Measurements from ENCODE around the gene HAS3.

Gene HAS3

DNA sequence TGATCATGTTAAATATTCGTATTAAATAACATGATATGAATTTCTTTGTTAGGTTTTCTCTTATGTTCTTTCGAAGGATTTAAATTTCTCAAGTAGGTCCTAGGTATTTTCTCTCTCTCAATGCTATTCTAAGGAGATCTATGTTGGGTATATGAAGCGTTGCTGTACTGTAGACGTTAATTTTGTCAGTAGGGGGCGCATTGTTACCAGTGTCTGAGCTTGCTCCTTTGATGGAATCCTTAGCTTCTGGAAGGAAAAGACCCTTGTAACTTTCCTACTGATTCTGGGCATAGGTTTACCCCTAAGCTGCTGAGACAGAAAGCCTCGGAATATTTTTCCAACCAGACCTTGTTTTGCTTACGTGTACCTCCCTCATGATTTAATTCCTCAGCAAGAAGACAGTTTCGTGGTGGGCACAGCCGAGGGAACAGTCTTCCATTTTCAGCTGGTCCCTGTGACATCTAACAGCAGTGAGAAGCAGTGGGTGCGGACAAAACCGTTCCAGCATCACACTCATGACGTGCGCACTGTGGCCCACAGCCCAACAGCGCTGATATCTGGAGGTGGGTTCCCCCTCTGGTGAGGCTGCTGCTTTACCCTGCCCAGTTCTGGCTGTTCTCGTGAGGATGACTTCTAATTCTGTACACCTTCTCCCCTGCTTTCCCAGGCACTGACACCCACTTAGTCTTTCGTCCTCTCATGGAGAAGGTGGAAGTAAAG is 44.9 kb downstream of the HAS3 start:
- no peak for DNase-seq

DNA sequence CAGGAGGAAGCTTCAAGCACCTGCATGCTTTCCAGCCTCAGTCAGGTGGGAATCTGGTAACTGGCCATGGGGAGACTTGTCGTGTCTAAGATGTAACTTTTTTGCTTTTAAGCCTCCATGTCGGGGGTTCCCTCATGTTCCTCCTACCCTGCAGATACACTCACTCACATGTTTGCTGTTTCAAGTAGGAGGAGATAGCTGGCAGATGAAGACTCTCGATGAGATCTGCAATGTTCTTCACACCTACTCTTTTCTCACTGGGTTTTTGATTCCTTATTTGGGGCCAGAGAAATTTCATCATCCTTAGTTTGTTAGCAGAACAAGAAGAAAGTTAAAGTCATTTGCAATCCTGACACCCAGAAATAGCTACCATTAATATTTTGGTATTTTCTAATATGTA is 51.7 kb downstream of the HAS3 start:
- no peak for DNase-seq

DNA sequence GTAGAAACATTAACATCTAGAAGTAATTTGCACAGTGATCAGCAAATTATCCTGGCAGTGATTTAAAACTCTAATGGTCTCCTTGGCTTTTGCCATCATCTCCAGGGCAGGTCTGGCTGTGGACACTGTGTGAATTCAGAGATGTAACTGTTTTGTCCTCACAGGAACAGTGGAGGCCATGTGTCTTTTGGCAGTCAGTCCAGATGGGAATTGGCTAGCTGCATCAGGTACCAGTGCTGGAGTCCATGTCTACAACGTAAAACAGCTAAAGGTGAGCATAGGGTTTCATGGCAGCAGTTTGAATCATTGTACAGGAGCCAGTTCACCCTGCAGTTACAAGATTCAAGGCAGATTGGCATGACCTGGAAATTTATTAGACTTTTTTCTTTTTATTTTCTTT is 54.7 kb downstream of the HAS3 start:
- no peak for DNase-seq

DNA sequence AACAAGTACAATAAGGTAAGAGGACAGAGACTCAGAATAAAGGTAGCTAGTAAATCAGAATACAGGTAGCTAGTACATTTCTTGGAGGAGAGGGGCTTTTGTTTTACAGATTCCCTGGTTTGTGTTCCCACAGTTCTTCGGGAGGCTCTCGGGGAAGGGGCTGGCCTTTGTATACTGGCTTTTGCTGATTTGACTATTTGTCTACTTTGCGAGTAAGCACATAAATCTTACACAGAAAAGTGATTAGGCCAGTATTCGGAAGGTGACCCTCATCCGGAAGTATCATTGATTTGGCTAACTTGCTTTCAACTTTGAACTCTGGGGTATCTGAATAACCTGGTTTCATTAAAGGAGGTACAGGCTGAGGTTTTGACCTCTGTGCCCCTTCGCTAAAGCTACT is 60.1 kb downstream of the HAS3 start:
- no peak for DNase-seq

DNA sequence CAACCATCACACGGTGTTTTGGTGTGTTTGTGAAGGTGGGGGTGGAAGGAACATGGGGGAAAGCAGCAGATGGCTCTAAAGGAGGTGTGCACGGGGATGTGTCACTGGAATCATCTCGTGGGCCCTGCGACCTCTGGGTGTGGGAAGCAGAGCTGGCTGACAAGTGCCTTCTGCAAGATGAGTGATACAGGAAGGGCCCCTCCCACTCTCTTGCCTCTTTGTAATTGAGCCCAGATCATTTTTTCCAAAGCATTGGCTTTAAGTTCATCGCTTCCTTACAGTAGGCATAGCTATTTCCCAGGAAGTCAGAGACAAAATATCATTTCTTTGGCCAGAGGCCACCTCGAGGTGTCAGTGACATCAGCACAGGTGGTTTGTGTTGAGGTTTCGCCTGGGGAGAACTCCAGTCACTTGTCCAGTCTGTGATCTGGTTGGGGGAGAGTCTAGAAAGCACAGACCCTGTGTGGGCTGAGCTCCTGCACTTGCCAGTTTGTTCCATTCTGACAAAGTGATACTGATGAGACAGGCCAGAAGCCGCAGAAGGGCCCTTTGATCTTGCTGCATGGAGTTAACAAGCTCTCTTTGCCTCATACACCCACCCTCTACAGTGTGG is 60.9 kb downstream of the HAS3 start:
- DNase-seq: no peak

DNA sequence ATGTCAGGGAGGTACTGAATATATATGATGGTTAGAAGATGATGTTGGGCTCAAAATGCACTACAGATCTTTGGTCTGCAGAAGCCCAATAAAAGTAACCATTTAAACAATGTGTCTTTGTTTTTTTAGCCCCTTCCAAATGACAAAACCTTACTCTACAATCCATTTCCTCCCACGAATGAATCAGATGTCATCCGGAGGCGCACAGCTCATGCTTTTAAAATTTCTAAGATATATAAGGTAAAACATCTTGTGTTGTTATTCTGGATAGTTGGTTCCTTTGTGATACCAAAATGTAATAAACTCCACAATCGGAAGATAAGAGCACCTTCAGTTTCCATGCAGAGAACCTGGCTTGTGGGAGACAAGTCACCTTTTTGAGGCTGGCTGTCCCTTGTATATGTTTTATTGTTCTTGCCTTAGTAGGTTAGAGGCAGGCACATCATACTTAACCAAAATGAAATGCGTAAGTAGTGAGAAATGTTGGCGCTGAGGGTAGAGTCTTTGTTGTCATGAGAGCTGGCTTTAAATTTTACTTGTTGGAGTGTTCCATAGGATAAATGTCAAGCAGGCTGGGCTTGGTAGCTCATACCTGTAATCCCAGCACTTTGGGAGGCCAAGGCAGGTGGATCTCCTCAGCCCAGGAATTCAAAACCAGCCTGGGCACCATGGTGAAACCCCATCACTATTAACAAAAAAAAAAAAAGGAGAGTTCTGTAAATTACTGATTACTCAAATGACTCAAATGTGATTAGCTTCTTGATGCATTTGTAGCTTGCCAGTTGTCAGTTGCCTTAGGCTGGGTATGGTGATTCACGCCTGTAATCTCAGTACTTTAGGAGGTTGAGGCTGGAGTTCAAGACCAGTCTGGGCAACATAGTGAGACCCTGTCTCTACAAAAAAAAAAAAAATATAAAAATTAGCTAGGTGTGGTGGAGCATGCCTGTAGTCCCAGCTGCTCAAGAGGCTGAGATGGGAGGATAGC is 61.8 kb downstream of the HAS3 start:
- no peak for DNase-seq
